ENCODE measurements around the gene ARL15. TPM values are rescaled to one million over a fixed set of nuclear protein-coding genes. Genes with fewer than 3 reads are reported as not detected.

Gene ARL15
- total and polyA plus RNA-seq, 9 of the 15 experiments (the other 6 are each of a cell fraction or from before 2014, with no cell fraction given) = 18.5 to 80.4 (median 57.0) TPM

- peak; percentile 70; the same call in 1 of the 2 replicates for TF ChIP-seq ZBTB40 (IDR thresholded peaks at IDR 0.05)
- TF ChIP-seq ZBTB40 (CRISPR knock-in tag; IDR thresholded peaks at IDR 0.05) = no peak
- no peak for TF ChIP-seq E2F6 (IDR thresholded peaks at IDR 0.05; ENCODE audit: borderline replicate concordance in 1 of 2, extremely low read depth in 1 of 2, insufficient read depth in 1 of 2, insufficient read length in 1 of 2, low read depth in 1 of 2, low read length in 1 of 2, poor library complexity in 1 of 2, severe bottlenecking in 1 of 2)
- TF ChIP-seq LARP7 (IDR thresholded peaks at IDR 0.05) = no peak
- no peak for TF ChIP-seq PYGO2 (tag; IDR thresholded peaks at IDR 0.05)
- TF ChIP-seq SREBF1 (IDR thresholded peaks at IDR 0.05; ENCODE audit: borderline replicate concordance, low read depth, low read length) = no peak
- no peak for TF ChIP-seq SRF (CRISPR knock-in tag; IDR thresholded peaks at IDR 0.05)
- peak; percentile 10 for TF ChIP-seq MEIS2 (IDR thresholded peaks at IDR 0.05; ENCODE audit: partially characterized antibody)
- no peak for TF ChIP-seq MEF2A (IDR thresholded peaks at IDR 0.05; ENCODE audit: control insufficient read depth, low read depth, low read length)
- no peak for TF ChIP-seq ZNF431 (CRISPR knock-in tag; IDR thresholded peaks at IDR 0.05)
- TF ChIP-seq SRSF3 (IDR thresholded peaks at IDR 0.05; ENCODE audit: insufficient read depth, low read length) = no peak
- no peak for TF ChIP-seq ZEB2 (IDR thresholded peaks at IDR 0.05)
- no peak for TF ChIP-seq ZKSCAN1 (IDR thresholded peaks at IDR 0.05; ENCODE audit: low read depth, low read length)
- TF ChIP-seq GATAD2B (IDR thresholded peaks at IDR 0.05; ENCODE audit: borderline replicate concordance) = no peak
- no peak for TF ChIP-seq FOXM1 (IDR thresholded peaks at IDR 0.05; ENCODE audit: low read depth)
- no peak for TF ChIP-seq FOXM1 (CRISPR knock-in tag; IDR thresholded peaks at IDR 0.05; ENCODE audit: low read depth)
- peak; percentile 66 for TF ChIP-seq ZNF384 (IDR thresholded peaks at IDR 0.05; ENCODE audit: low read depth, low read length)
- TF ChIP-seq PURB (CRISPR knock-in tag; IDR thresholded peaks at IDR 0.05; ENCODE audit: low read depth) = no peak
Measured at GRCh38 chr5:54249210-54250028, 61.0 kb downstream of the ARL15 start (continued).

All from K562 (cell line).